Ectodermal cell (in vitro differentiated cells): ENCODE data around the gene KCNJ9.

Source experiments
- H3K27ac ChIP-seq: 2 replicates; pipeline ENCODE4 v1.7.0; 2013; ENCODE audit warnings: mild to moderate bottlenecking, low read depth, low read length; ENCODE audit not compliant: insufficient read depth, poor library complexity, severe bottlenecking
- H3K27me3 ChIP-seq: 2 replicates; pipeline ENCODE4 v1.7.0; 2013; ENCODE audit warnings: mild to moderate bottlenecking, low read length; ENCODE audit not compliant: insufficient read depth, control insufficient read depth, poor library complexity, severe bottlenecking
- H3K36me3 ChIP-seq: one replicate; pipeline ENCODE4 v1.7.0; 2013; ENCODE audit warnings: low read length; ENCODE audit not compliant: control insufficient read depth, insufficient read depth
- H3K4me1 ChIP-seq: one replicate; pipeline ENCODE4 v1.7.0; 2013; ENCODE audit warnings: low read length; ENCODE audit not compliant: control insufficient read depth, insufficient read depth
- H3K4me3 ChIP-seq: 2 replicates; pipeline ENCODE4 v1.7.0; 2013; ENCODE audit warnings: low read depth, low read length, control low read depth; ENCODE audit not compliant: insufficient read depth
- H3K9me3 ChIP-seq: 2 replicates; pipeline ENCODE4 v1.7.0; 2013; ENCODE audit warnings: mild to moderate bottlenecking, low read length, moderate library complexity; ENCODE audit not compliant: control insufficient read depth
- WGBS, 2 experiments: methylation state at CpG; one replicate each; pipeline ENCODE4 v1.1.7; 2013; ENCODE audit warnings: missing lambda C conversion rate in 2 of 2; 5-methylcytosine and 5-hydroxymethylcytosine counted together

KCNJ9 gene

DNA sequence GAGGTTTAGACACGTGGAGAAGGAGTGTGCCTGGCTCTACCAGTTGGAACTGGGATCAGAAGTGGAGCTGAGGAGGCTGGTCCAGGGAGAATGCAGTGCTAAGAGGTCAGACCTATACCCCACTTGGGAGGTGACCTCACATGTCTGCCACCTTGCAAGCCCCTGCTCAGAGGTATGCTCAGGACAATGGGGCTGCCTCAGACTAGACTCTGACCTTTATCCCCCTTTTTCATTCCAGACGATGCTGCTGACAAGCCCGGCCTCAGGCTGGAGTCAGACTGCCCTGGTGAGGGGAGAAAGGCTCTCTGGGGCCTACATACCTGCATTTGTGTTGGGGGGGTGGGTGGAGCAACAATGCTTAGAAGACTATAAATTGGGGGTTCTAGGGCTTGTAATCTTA is 16.6 kb upstream of the KCNJ9 start:
- H3K27ac ChIP-seq = no peak overlapping the region
- H3K4me3 ChIP-seq = no peak overlapping the region
- H3K36me3 ChIP-seq = no peaks in the 10 kb centered on the region
- WGBS, 2 experiments = 66 to 76% methylated on average over 3 of the region's 3 CpGs
- H3K4me1 ChIP-seq = peaks cover 27% of the 10 kb centered on the region
- H3K27me3 ChIP-seq = peaks cover 20% of the 10 kb centered on the region
- H3K9me3 ChIP-seq = no peaks in the 10 kb centered on the region

GRCh38 chr1:160066829-160067745 is 14.3 kb upstream of the KCNJ9 start:
- Histone ChIP-seq H3K27me3 (peaks cover 43% of the 10 kb centered on the region), H3K9me3 (no peaks in the 10 kb centered on the region)
- WGBS, 2 experiments = 71 to 75% methylated on average over 6 of the region's 6 CpGs

DNA sequence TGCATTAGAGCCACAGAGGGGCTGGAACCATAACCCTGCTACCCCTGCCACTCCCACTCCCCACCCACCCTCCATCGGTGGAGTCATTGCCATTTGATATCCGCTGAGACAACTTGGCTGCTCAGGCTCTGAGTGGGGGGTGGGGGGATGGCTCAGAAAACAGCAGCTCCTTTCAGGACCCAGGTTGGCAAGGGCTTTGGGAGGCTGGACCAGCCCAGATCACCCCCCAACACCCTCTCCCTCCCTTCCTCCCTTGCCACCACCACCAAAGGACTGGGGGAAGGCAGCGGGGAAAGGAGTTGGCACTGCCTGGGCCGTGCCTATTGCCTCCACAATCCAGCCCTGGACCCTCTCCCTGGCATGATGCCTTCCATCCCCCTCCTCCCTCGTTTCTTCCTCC is 13.1 kb upstream of the KCNJ9 start:
- 70 to 75% methylated on average over 5 of the region's 5 CpGs for WGBS, 2 experiments
- Histone ChIP-seq H3K27ac (no peak overlapping the region), H3K27me3 (peaks cover 53% of the 10 kb centered on the region), H3K36me3 (no peaks in the 10 kb centered on the region), H3K9me3 (no peaks in the 10 kb centered on the region), H3K4me1 (peaks cover 14% of the 10 kb centered on the region), H3K4me3 (no peak overlapping the region)

More at GRCh38 chr1:160066829-160067745, 14.3 kb upstream of the KCNJ9 start:
- H3K27ac ChIP-seq = no peak overlapping the region
- H3K36me3 ChIP-seq = no peaks in the 10 kb centered on the region
- no peak overlapping the region for H3K4me3 ChIP-seq
- H3K4me1 ChIP-seq = peaks cover 25% of the 10 kb centered on the region

DNA sequence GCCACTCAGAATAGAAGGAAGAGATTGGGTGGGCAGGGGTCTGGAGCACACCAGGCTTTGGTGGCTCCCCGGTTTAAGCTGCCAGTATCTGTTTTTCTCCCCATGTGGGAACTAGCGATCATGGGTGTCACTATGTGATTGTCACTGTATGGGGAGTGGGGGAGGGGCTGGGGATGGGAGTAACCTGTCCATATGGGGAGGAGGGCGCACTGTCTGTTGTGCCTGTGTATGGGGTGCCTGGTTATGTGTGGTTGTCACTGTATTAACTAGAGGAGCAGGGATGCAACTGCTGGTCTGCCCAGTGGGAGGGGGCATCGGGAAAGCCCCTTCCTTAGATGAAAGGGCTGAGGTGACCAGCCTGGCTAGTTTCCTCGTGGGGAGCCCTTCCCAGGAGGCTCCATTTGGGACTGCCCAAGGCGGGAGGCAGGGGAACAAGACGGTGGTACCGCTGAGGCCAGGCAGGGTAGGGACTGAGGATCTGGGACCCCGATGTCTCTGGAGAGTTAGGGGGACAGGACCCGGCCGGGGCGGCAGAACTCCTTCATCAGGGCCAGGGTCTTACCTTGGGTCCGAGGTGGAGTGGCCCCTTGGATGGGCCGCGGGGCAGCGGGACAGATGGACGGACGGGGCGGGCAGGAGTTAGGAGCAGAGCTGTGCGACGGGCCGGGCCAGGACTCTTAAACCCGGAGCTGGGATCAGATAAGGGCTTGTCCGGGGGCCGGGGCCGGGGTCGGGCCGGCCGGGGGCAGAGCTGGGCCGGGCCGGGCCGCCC is 11.7 kb upstream of the KCNJ9 start, which contains the start of gene KCNJ10:
KCNJ10 (minus strand) TSS at position 701 of the 772 bp plus-strand sequence. CDS start 27,628 bp downstream, outside the sequence.
- Histone ChIP-seq H3K27ac (no peak within 1 kb of the TSS), H3K36me3 (no peaks in the 10 kb centered on the region), H3K4me1 (peaks cover 14% of the 10 kb centered on the region), H3K27me3 (peaks cover 53% of the 10 kb centered on the region), H3K9me3 (no peaks in the 10 kb centered on the region), H3K4me3 (peak within 1 kb of the TSS; percentile 32)
- 15 to 16% methylated on average over 32 of the region's 32 CpGs for WGBS, 2 experiments

GRCh38 chr1:160070243-160071163 is 10.8 kb upstream of the KCNJ9 start:
- Histone ChIP-seq H3K27me3 (peaks cover 53% of the 10 kb centered on the region), H3K27ac (no peak overlapping the region)
- WGBS, 2 experiments = 3% methylated on average over 45 to 46 of the region's 46 CpGs

DNA sequence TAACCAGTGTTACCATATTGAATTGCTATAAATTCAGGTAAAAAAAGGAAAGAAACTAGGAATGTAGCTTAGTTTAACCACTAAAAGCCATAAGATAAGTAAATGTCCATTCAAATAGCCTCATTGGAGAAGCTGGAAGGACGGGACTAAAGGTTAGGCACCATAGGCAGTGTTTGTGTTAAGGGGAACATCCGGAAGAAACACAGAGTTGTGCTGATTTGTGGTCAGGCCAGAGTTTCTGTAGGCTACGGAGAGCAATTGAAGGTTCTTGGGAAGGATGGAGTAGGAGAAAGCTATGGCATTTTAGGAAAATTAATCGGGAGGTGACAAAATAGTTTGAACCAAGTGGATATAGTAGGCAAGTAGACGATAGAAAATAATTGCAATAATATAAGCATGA is 10.0 kb upstream of the KCNJ9 start:
- 89 to 90% methylated on average over 5 of the region's 5 CpGs for WGBS, 2 experiments
- Histone ChIP-seq H3K4me1 (peaks cover 14% of the 10 kb centered on the region), H3K9me3 (no peaks in the 10 kb centered on the region), H3K27ac (no peak overlapping the region), H3K27me3 (peaks cover 53% of the 10 kb centered on the region), H3K36me3 (no peaks in the 10 kb centered on the region), H3K4me3 (no peak overlapping the region)

More at GRCh38 chr1:160070243-160071163, 10.8 kb upstream of the KCNJ9 start:
- Histone ChIP-seq H3K4me3 (peak overlapping the region; percentile 32), H3K9me3 (no peaks in the 10 kb centered on the region), H3K4me1 (peaks cover 14% of the 10 kb centered on the region), H3K36me3 (no peaks in the 10 kb centered on the region)

DNA sequence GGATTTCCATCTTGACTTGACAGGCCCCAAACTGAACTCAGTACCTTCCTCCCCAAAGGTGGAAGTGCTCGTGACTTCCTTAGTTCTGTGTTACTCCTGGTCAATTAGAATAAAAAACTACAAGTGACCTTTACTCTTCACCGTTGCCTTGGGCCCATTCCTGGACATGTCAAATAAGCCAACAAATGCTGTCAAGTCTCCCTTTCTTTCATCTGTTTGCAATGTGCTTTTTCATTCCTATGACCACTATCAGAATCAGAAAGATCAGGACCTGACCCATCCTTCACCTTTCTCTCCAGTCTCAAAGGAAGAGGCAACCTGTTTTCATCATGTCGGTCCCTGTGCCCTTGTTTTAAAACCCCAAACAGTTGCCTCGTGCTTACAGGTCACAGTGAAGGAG is 6.5 kb upstream of the KCNJ9 start:
- H3K4me3 ChIP-seq = no peak overlapping the region
- no peaks in the 10 kb centered on the region for H3K9me3 ChIP-seq
- peaks cover 50% of the 10 kb centered on the region for H3K27me3 ChIP-seq
- WGBS, 2 experiments = 83 to 88% methylated on average over 4 of the region's 4 CpGs
- H3K36me3 ChIP-seq = no peaks in the 10 kb centered on the region
- peaks cover 3% of the 10 kb centered on the region for H3K4me1 ChIP-seq
- no peak overlapping the region for H3K27ac ChIP-seq

- Histone ChIP-seq H3K4me3 (no peak overlapping the region), H3K36me3 (no peaks in the 10 kb centered on the region), H3K27ac (no peak overlapping the region), H3K27me3 (peaks cover 50% of the 10 kb centered on the region), H3K4me1 (peaks cover 3% of the 10 kb centered on the region), H3K9me3 (no peaks in the 10 kb centered on the region)
- 75 to 79% methylated on average over 2 of the region's 2 CpGs for WGBS, 2 experiments
Observed at GRCh38 chr1:160075836-160076235, 5.5 kb upstream of the KCNJ9 start.

- Histone ChIP-seq H3K27me3 (peaks cover 50% of the 10 kb centered on the region), H3K4me1 (no peaks in the 10 kb centered on the region), H3K27ac (no peak overlapping the region), H3K9me3 (no peaks in the 10 kb centered on the region), H3K36me3 (no peaks in the 10 kb centered on the region), H3K4me3 (no peak overlapping the region)
- 60 to 73% methylated on average over 2 to 3 of the region's 3 CpGs for WGBS, 2 experiments
Observed at GRCh38 chr1:160076295-160076694, 5.0 kb upstream of the KCNJ9 start.
